ENCODE measurements around the gene PBX3. TPM values are rescaled to one million over a fixed set of nuclear protein-coding genes. Genes with fewer than 3 reads are reported as not detected.

The PBX3 gene
- total RNA-seq, 1 donor from 2014 or later, result 11.0 TPM

DNA sequence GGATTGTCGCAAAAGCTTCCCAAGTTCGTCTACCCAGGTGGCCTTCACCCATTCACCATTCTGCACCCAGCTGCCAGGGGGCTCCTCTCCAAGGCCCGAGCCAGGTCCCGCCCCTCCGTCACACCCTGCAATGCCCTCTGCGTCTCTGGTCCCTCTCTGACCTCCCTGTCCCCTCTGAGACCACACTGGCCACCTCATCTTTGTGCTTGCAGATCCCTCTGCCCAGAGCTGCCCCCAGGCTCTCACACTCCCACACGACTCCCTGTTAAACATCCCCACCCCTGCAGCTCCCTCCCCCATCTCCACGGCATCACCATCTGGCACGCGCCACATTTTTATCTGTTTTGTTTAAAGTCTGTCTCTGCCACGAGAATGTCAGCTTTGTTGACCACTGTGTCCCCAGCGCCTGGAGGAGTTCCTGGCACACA is 243.6 kb downstream of the PBX3 start:
- no peak overlapping the region for H3K4me3 ChIP-seq (ENCODE audit: low read depth, low read length)
- DNase-seq (ENCODE audit: low read depth), result no peak
- TF ChIP-seq, protein P1, sequence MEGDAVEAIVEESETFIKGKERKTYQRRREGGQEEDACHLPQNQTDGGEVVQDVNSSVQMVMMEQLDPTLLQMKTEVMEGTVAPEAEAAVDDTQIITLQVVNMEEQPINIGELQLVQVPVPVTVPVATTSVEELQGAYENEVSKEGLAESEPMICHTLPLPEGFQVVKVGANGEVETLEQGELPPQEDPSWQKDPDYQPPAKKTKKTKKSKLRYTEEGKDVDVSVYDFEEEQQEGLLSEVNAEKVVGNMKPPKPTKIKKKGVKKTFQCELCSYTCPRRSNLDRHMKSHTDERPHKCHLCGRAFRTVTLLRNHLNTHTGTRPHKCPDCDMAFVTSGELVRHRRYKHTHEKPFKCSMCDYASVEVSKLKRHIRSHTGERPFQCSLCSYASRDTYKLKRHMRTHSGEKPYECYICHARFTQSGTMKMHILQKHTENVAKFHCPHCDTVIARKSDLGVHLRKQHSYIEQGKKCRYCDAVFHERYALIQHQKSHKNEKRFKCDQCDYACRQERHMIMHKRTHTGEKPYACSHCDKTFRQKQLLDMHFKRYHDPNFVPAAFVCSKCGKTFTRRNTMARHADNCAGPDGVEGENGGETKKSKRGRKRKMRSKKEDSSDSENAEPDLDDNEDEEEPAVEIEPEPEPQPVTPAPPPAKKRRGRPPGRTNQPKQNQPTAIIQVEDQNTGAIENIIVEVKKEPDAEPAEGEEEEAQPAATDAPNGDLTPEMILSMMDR (conservative IDR thresholded peaks at IDR 0.05; ENCODE audit: low read depth, low read length), result no peak

DNA sequence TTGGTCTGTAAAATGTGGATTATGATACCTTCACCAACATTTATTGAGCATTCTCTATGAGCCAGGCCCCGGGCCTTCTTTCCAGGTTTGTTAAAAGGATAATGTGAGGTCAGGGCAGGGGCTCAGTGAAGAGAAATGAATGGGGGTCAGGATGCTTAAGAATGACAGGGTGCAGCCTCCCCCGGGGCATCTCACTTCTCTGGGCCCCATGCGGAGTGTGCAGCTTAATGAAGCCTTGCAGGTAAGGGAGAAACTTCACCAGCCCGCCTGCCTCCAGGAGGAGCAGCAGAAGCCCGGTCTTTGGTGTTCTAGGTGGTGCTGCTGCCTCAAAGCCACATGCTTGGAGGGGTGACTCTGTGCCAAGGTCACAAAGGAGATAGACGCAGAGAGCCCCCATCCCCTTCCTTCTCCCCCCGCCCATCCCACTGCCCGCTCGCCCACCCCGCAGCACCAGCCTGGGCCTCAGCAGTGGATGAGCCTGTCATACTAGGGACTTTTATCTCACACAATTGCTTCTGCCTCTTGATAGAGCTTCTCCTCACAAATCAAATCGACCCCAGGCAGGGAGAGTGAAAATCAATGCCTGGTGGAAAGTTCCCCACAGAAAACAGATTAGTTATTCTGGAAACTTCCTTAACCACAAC is 244.8 kb downstream of the PBX3 start:
- no peak overlapping the region for H3K4me3 ChIP-seq (ENCODE audit: low read depth, low read length)
- TF ChIP-seq, protein P1 (conservative IDR thresholded peaks at IDR 0.05; ENCODE audit: low read depth, low read length), result no peak
- no peak for DNase-seq (ENCODE audit: low read depth)

DNA sequence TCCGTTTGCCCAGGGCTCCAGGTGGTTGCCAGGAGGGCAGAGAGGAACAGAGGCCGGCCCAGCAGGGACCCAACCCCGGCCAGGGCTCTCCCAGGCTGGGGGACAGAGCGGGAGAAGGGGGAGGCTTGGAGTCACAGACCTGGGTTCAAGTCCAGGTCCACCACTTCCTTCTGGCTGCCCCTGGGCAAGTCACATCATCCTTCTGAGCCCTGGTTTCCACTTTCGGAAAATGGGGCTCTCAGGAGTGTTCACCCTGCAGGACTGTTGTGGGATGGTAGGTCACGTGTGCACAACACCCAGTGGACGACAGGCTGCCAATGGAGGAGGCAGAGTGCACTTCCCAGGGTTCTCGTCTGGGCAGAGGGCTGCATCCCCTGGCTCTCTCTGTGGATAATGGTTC is 245.4 kb downstream of the PBX3 start:
- no peak overlapping the region for H3K4me3 ChIP-seq (ENCODE audit: low read depth, low read length)
- TF ChIP-seq, protein P1 (conservative IDR thresholded peaks at IDR 0.05; ENCODE audit: low read depth, low read length), result no peak
- no peak for DNase-seq (ENCODE audit: low read depth)

DNA sequence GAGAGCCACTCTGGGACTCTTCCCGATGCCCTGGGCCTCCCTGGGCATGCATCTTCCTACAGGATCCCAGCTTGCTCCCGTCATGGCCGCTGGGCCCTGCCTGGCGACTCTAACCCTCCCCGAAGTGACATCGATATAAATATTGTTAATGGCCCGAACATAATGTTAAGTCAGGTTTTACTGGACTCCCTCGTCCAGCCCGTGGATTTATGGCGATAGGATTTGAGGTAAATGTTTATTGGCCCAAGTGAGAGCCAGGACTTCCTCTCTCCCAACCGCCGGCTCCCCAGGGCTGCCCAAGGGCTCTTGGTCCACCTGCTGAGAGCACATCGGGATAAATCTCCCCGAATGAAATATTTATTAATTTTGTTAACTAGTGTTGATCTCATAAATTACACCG is 246.3 kb downstream of the PBX3 start:
- TF ChIP-seq, protein P1 (conservative IDR thresholded peaks at IDR 0.05; ENCODE audit: low read depth, low read length), result no peak
- H3K4me3 ChIP-seq (ENCODE audit: low read depth, low read length), result no peak overlapping the region
- no peak for DNase-seq (ENCODE audit: low read depth)

DNA sequence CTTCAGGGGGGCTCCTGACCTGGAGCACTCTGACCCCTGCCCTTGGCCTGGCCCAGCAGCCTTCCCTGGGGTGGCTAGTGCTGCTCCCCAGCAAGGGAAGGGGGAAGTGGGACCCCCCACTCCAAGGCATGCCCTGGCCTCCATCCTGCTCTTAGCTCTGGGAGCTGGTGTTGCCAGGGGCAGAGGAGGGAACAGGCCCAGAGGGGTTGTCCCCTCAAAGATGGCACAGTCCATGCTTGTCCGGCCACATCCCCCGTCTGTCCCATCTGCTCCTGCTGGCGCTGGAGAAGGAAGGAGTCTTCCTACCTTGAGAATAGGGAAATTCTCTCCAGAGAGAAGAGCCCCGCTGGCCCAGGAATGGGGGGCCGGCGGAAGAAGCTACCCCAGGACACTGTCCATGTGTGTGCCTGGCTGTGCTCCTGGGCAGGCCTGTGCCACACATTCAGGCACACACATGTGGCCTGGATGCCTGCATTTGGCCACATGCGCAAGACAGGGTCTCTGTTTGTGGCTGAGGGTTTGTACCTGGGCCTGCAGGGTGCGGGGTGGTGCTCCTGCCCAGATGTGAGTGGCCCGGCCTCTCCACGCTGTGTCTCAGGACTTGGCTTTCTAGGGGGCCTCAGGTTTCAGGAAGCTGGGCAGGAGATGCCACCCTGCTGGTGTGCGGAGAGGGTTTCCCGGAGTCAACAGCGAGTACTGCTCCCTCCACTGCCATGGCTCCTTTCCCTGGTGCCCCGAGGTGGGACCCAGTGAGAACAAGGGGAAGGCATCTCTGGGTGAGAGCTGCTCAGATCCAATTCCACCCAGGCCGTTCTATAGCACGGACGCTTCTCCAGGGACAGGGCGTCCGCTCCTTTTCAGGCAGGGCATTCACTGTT is 247.1 kb downstream of the PBX3 start:
- no peak for DNase-seq (ENCODE audit: low read depth)
- TF ChIP-seq, protein P1 (conservative IDR thresholded peaks at IDR 0.05; ENCODE audit: low read depth, low read length), result no peak
- H3K4me3 ChIP-seq (ENCODE audit: low read depth, low read length), result no peak overlapping the region

DNA sequence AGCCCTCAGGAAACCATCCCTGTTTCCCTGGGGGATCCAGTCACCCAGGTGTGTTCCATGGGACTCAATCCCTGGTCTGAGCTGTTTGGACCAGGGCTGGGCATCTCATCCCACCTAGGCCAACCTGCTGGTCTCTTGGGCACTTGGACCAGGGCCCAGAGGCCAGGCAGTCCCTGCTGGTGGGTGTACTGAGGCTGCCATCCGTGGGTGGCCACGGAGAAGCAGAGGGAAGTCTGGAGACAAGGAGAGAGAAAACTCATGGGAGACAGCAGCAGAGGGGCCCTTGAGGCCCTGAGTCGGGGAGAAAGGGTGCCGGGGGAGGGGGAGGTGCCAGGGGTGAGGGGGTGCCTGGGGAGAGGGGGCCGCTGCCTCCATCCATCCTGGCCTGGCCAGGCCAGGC is 247.8 kb downstream of the PBX3 start:
- DNase-seq (ENCODE audit: low read depth), result no peak
- TF ChIP-seq, protein P1 (conservative IDR thresholded peaks at IDR 0.05; ENCODE audit: low read depth, low read length), result no peak
- no peak overlapping the region for H3K4me3 ChIP-seq (ENCODE audit: low read depth, low read length)

Measured in epithelial cell of proximal tubule (primary cell).